Fibroblast of skin of abdomen (primary cell): Measurements from ENCODE around the gene FPGS.

Experiments
- DNase-seq: peaks from one replicate; pipeline ENCODE4 v3.0.0-alpha.2; 2013

FPGS gene

GRCh38 chr9:127862075-127863011 lies 59.7 kb downstream of the FPGS start:
- DNase-seq, result no peak

- no peak for DNase-seq
Measured at GRCh38 chr9:127863191-127863621, 60.5 kb downstream of the FPGS start.
